ENCODE results near the gene TBC1D13. TPM values are rescaled to one million over a fixed set of nuclear protein-coding genes. Genes with fewer than 3 reads are reported as not detected.

The TBC1D13 gene
- total and polyA plus RNA-seq, 9 of the 15 experiments (the other 6 are each of a cell fraction or from before 2014, with no cell fraction given) = 2.3 to 28.7 (median 11.4) TPM

GRCh38 chr9:128845186-128845931 lies 58.3 kb downstream of the TBC1D13 start (continued):
- TF ChIP-seq RHOXF2B (CRISPR knock-in tag; conservative IDR thresholded peaks at IDR 0.05) = no peak
- TF ChIP-seq BACH1 (tag; IDR thresholded peaks at IDR 0.05) = no peak
- TF ChIP-seq HDAC3 (IDR thresholded peaks at IDR 0.05; ENCODE audit: borderline replicate concordance, partially characterized antibody) = no peak
- peak; percentile 72; the same call in 1 of the 2 replicates for TF ChIP-seq VEZF1 (CRISPR knock-in tag; IDR thresholded peaks at IDR 0.05)
- TF ChIP-seq NEUROD1 (IDR thresholded peaks at IDR 0.05; ENCODE audit: borderline replicate concordance, low read depth, low read length, partially characterized antibody) = peak; percentile 37
- no peak for TF ChIP-seq CREB5 (CRISPR knock-in tag; IDR thresholded peaks at IDR 0.05)
- TF ChIP-seq ZNF551 (CRISPR knock-in tag; IDR thresholded peaks at IDR 0.05) = no peak
- no peak for TF ChIP-seq TCF15 (CRISPR knock-in tag; IDR thresholded peaks at IDR 0.05)
- peak; percentile 45 to 77; a peak in 2 of 4 replicates for TF ChIP-seq RCOR1 (IDR thresholded peaks at IDR 0.05; ENCODE audit: borderline replicate concordance in 1 of 2, low read depth in 2 of 2, low read length in 2 of 2)
- peak; percentile 62 for TF ChIP-seq GABPB1 (CRISPR knock-in tag; IDR thresholded peaks at IDR 0.05)
- TF ChIP-seq SMARCC2 (IDR thresholded peaks at IDR 0.05; ENCODE audit: low read depth) = 0 out of 2 replicates have a peak, but pooled peaks have one; percentile 60
- no peak for TF ChIP-seq E2F1 (CRISPR knock-in tag; IDR thresholded peaks at IDR 0.05)
- TF ChIP-seq ZNF232 (CRISPR knock-in tag; IDR thresholded peaks at IDR 0.05) = no peak
- TF ChIP-seq NR4A1 (CRISPR knock-in tag; IDR thresholded peaks at IDR 0.05) = no peak
- TF ChIP-seq NR4A1 (tag; IDR thresholded peaks at IDR 0.05) = no peak
- TF ChIP-seq SNRNP70 (optimal IDR thresholded peaks at IDR 0.05; ENCODE audit: low read depth, low read length) = no peak
- TF ChIP-seq IRF1 (CRISPR knock-in tag; IDR thresholded peaks at IDR 0.05; ENCODE audit: borderline replicate concordance) = no peak
- TF ChIP-seq SMAD2 (IDR thresholded peaks at IDR 0.05; ENCODE audit: low read depth, low read length) = no peak
- no peak for TF ChIP-seq ESRRA (IDR thresholded peaks at IDR 0.05; ENCODE audit: borderline replicate concordance, low read depth)
- no peak for TF ChIP-seq EWSR1 (IDR thresholded peaks at IDR 0.05; ENCODE audit: borderline replicate concordance, low read depth, partially characterized antibody)
- TF ChIP-seq BRF2 (IDR thresholded peaks at IDR 0.05; ENCODE audit: borderline replicate concordance, insufficient read depth, insufficient read length) = no peak
